Measurements from ENCODE around the gene KCNK15. TPM values are rescaled to one million over a fixed set of nuclear protein-coding genes. Genes with fewer than 3 reads are reported as not detected.

Gene KCNK15
- total RNA-seq, 1 experiment from 2014 or later = 3.0 TPM

- intact Hi-C loops (cut with micrococcal nuclease) = no loop called here
- no peaks in the 10 kb centered on the region for H4K20me1 ChIP-seq (ENCODE audit: low read length)
- peaks cover 23% of the 10 kb centered on the region for H3K4me1 ChIP-seq (ENCODE audit: insufficient read depth, low read length)
- no peaks in the 10 kb centered on the region for H3K9me3 ChIP-seq (ENCODE audit: low read length)
- DNase-seq (no peak), ATAC-seq (no peak)
- no peak overlapping the region for H3K4me2 ChIP-seq (ENCODE audit: low read length)
- no TSS peak for BruUV-seq (replicated peaks)
- no peak overlapping the region for H3K27ac ChIP-seq (ENCODE audit: low read length)
- no peaks in the 10 kb centered on the region for H3K9me2 ChIP-seq (replicated peaks; ENCODE audit: low read length)
- no peaks in the 10 kb centered on the region for H3K79me2 ChIP-seq (ENCODE audit: low read length)
- H3K27me3 ChIP-seq (ENCODE audit: low read length) = no peaks in the 10 kb centered on the region
- ChIA-PET POLR2A (ENCODE audit: unreplicated experiment) (interaction anchor here (0.6 kb wide), 1 partner anchor 159 kb away, joined by 7 read pairs; no protein-coding TSS in a partner anchor), CTCF (no interaction called here)
- no peaks in the 10 kb centered on the region for H3K36me3 ChIP-seq (ENCODE audit: low read depth, low read length)
- no peaks in the 10 kb centered on the region for H3F3A ChIP-seq (ENCODE audit: low read length, unreplicated experiment)
- H3K9ac ChIP-seq (ENCODE audit: low read length) = no peak overlapping the region
- no peak overlapping the region for H3K4me3 ChIP-seq (ENCODE audit: low read length)
- no peak overlapping the region for H2AFZ ChIP-seq (ENCODE audit: low read length)
- TF ChIP-seq EZH2phosphoT487 (IDR thresholded peaks at IDR 0.05; ENCODE audit: borderline replicate concordance, low read length) = no peak
- no peak for TF ChIP-seq CTCF (conservative IDR thresholded peaks at IDR 0.05; ENCODE audit: low read depth, low read length)
- no peak for TF ChIP-seq EZH2 (IDR thresholded peaks at IDR 0.05; ENCODE audit: low read length, unreplicated experiment)
Observed at GRCh38 chr20:44723391-44723790, 22.3 kb upstream of the KCNK15 start.

GRCh38 chr20:44723798-44724362, 21.8 kb upstream of the KCNK15 start:
- Histone ChIP-seq H3K27me3 (ENCODE audit: low read length) (no peaks in the 10 kb centered on the region), H3K36me3 (ENCODE audit: low read depth, low read length) (no peaks in the 10 kb centered on the region), H3K4me3 (ENCODE audit: low read length) (no peak overlapping the region), H2AFZ (ENCODE audit: low read length) (no peak overlapping the region), H3K9me2 (replicated peaks; ENCODE audit: low read length) (no peaks in the 10 kb centered on the region), H3K4me2 (ENCODE audit: low read length) (no peak overlapping the region), H4K20me1 (ENCODE audit: low read length) (no peaks in the 10 kb centered on the region), H3K9me3 (ENCODE audit: low read length) (no peaks in the 10 kb centered on the region), H3K4me1 (ENCODE audit: insufficient read depth, low read length) (peaks cover 27% of the 10 kb centered on the region), H3K27ac (ENCODE audit: low read length) (no peak overlapping the region), H3K79me2 (ENCODE audit: low read length) (no peaks in the 10 kb centered on the region), H3F3A (ENCODE audit: low read length, unreplicated experiment) (no peaks in the 10 kb centered on the region), H3K9ac (ENCODE audit: low read length) (no peak overlapping the region)
- TF ChIP-seq EZH2 (IDR thresholded peaks at IDR 0.05; ENCODE audit: low read length, unreplicated experiment) = no peak
- TF ChIP-seq CTCF (conservative IDR thresholded peaks at IDR 0.05; ENCODE audit: low read depth, low read length) = no peak
- TF ChIP-seq EZH2phosphoT487 (IDR thresholded peaks at IDR 0.05; ENCODE audit: borderline replicate concordance, low read length) = no peak
- intact Hi-C loops (cut with micrococcal nuclease) = no loop called here
- BruUV-seq (replicated peaks) = no TSS peak
- DNase-seq (no peak), ATAC-seq (no peak)
- CTCF ChIA-PET = no interaction called here
- POLR2A ChIA-PET (ENCODE audit: unreplicated experiment) = no interaction called here

GRCh38 chr20:44724423-44725091, 21.1 kb upstream of the KCNK15 start:
- no peak overlapping the region for H3K9ac ChIP-seq (ENCODE audit: low read length)
- DNase-seq (no peak), ATAC-seq (no peak)
- H3K27me3 ChIP-seq (ENCODE audit: low read length) = no peaks in the 10 kb centered on the region
- H3K27ac ChIP-seq (ENCODE audit: low read length) = no peak overlapping the region
- H2AFZ ChIP-seq (ENCODE audit: low read length) = no peak overlapping the region
- no TSS peak for BruUV-seq (replicated peaks)
- H3F3A ChIP-seq (ENCODE audit: low read length, unreplicated experiment) = no peaks in the 10 kb centered on the region
- no peak overlapping the region for H3K4me3 ChIP-seq (ENCODE audit: low read length)
- ChIA-PET POLR2A (ENCODE audit: unreplicated experiment) (no interaction called here), CTCF (no interaction called here)
- intact Hi-C loops (cut with micrococcal nuclease) = no loop called here
- no peaks in the 10 kb centered on the region for H3K9me2 ChIP-seq (replicated peaks; ENCODE audit: low read length)
- H4K20me1 ChIP-seq (ENCODE audit: low read length) = no peaks in the 10 kb centered on the region
- H3K4me2 ChIP-seq (ENCODE audit: low read length) = no peak overlapping the region
- H3K9me3 ChIP-seq (ENCODE audit: low read length) = no peaks in the 10 kb centered on the region
- no peaks in the 10 kb centered on the region for H3K36me3 ChIP-seq (ENCODE audit: low read depth, low read length)
- H3K4me1 ChIP-seq (ENCODE audit: insufficient read depth, low read length) = peaks cover 33% of the 10 kb centered on the region
- TF ChIP-seq EZH2 (IDR thresholded peaks at IDR 0.05; ENCODE audit: low read length, unreplicated experiment) (no peak), EZH2phosphoT487 (IDR thresholded peaks at IDR 0.05; ENCODE audit: borderline replicate concordance, low read length) (no peak), CTCF (conservative IDR thresholded peaks at IDR 0.05; ENCODE audit: low read depth, low read length) (no peak)
- no peaks in the 10 kb centered on the region for H3K79me2 ChIP-seq (ENCODE audit: low read length)
